Lung (tissue), 12 donors: ENCODE results near the gene RTN4IP1. TPM values are rescaled to one million over a fixed set of nuclear protein-coding genes. Genes with fewer than 3 reads are reported as not detected.

Source experiments
- ATAC-seq: fragments of 200-7000 bp; cut with Tn5 transposase; one replicate; pipeline ENCODE4 v1.9.1; 2020; ENCODE audit warnings: moderate number of reproducible peaks; ENCODE audit not compliant: insufficient read depth, low FRiP score
- DNase-seq, 3 donors: peaks; one replicate each; pipeline ENCODE4 v3.0.0-alpha.2; 2013 to 2017
- H3K27ac ChIP-seq, 2 donors: one replicate each; pipeline ENCODE4 v1.5.1; 2013; ENCODE audit warnings: mild to moderate bottlenecking in 2 of 2, moderate library complexity in 2 of 2, control low read depth in 1 of 2, inconsistent platforms in 1 of 2, low read depth in 1 of 2, low read length in 1 of 2
- H3K27me3 ChIP-seq, 3 donors: one replicate each; pipeline ENCODE4 v1.5.1; 2013; ENCODE audit warnings: low read length in 2 of 3; ENCODE audit not compliant: control insufficient read depth in 3 of 3, insufficient read depth in 3 of 3
- H3K36me3 ChIP-seq, 4 donors: one replicate each; pipeline ENCODE4 v1.5.1; 2013; ENCODE audit warnings: low read length in 4 of 4, mild to moderate bottlenecking in 1 of 4, moderate library complexity in 1 of 4; ENCODE audit not compliant: control insufficient read depth in 4 of 4, insufficient read depth in 4 of 4
- H3K4me1 ChIP-seq, 5 donors: one replicate each; pipeline ENCODE4 v1.5.1; 2013; ENCODE audit warnings: low read length in 5 of 5, mild to moderate bottlenecking in 2 of 5, moderate library complexity in 1 of 5; ENCODE audit not compliant: control insufficient read depth in 5 of 5, insufficient read depth in 5 of 5
- H3K4me3 ChIP-seq: one replicate; pipeline ENCODE4 v1.5.1; 2013; ENCODE audit warnings: mild to moderate bottlenecking, control low read depth, moderate library complexity
- H3K9ac ChIP-seq, 2 donors: one replicate each; pipeline ENCODE4 v1.5.1; 2013; ENCODE audit warnings: low read length in 2 of 2, control low read depth in 1 of 2; ENCODE audit not compliant: insufficient read depth in 1 of 2
- H3K9me3 ChIP-seq, 4 donors: one replicate each; pipeline ENCODE4 v1.5.1; 2013; ENCODE audit warnings: low read length in 3 of 4, mild to moderate bottlenecking in 1 of 4, moderate library complexity in 1 of 4; ENCODE audit not compliant: control insufficient read depth in 4 of 4, insufficient read depth in 3 of 4
- CTCF ChIP-seq: IDR thresholded peaks from 2 replicates; pipeline ENCODE4 v1.5.1; 2012; ENCODE audit warnings: mild to moderate bottlenecking; ENCODE audit errors: control extremely low read depth, extremely low read depth
- WGBS, 2 donors: extraction: QIAGEN DNeasy Blood & Tissue Kit; methylation state at CpG; one replicate each; pipeline ENCODE4 v1.1.7; 2013; 5-methylcytosine and 5-hydroxymethylcytosine counted together
- polyA plus RNA-seq, 2 donors: library from polyadenylated mRNA; stranded (reverse); fragments of 200-250 nt; gene quantifications; one replicate each; pipeline ENCODE4 v1.2.1, GENCODE V29; 2013
- total RNA-seq, 2 donors: library from RNA; depleted of rRNA in 1 of 2; stranded (reverse); fragments of >200 nt in 1 of 2; gene quantifications; one replicate each; pipeline ENCODE4 v1.2.1, GENCODE V29; 2014 to 2021
- donor health status: control.
- donor health status: control.
- donor health status: Bipolar disorder and iron deficiency.
- donor health status: healthy.
- donor health status: DM: yes; HTN: yes; CAD: no.

The RTN4IP1 gene
- total and polyA plus RNA-seq, 4 donors, result 2.8 to 5.6 (median 4.6) TPM

- H3K4me1 ChIP-seq, result no peaks in the 10 kb centered on the region
- H3K27me3 ChIP-seq, result no peaks in the 10 kb centered on the region
- no peaks in the 10 kb centered on the region for H3K9me3 ChIP-seq
- DNase-seq, result peak in 2 of 3 donors; percentile 14 to 42
- WGBS, 2 donors, result 3 to 14% methylated on average over 2 of the region's 2 CpGs
- H3K27ac ChIP-seq, result no peak overlapping the region
- no peak overlapping the region for H3K9ac ChIP-seq
- no peak for TF ChIP-seq CTCF
- peak; percentile 58 for ATAC-seq
- no peak overlapping the region for H3K4me3 ChIP-seq
- H3K36me3 ChIP-seq, result peaks cover 0 to 2% (median 0%) of the 10 kb centered on the region in 4 donors
Measured at GRCh38 chr6:106608080-106608668, 21.1 kb downstream of the RTN4IP1 start.

GRCh38 chr6:106600329-106600728 lies 29.0 kb downstream of the RTN4IP1 start:
- Histone ChIP-seq H3K4me1 (no peaks in the 10 kb centered on the region), H3K27me3 (no peaks in the 10 kb centered on the region), H3K27ac (no peak overlapping the region), H3K9me3 (no peaks in the 10 kb centered on the region), H3K4me3 (no peak overlapping the region), H3K9ac (no peak overlapping the region), H3K36me3 (peaks cover 0 to 4% (median 2%) of the 10 kb centered on the region in 4 donors)
- DNase-seq, result no peak
- WGBS, 2 donors, result 97% methylated on average over 2 of the region's 2 CpGs
- no peak for ATAC-seq
- no peak for TF ChIP-seq CTCF

- Histone ChIP-seq H3K27me3 (no peaks in the 10 kb centered on the region), H3K9ac (no peak overlapping the region), H3K4me3 (no peak overlapping the region), H3K4me1 (no peaks in the 10 kb centered on the region), H3K9me3 (no peaks in the 10 kb centered on the region), H3K36me3 (peaks cover 0 to 4% (median 2%) of the 10 kb centered on the region in 4 donors), H3K27ac (no peak overlapping the region)
- ATAC-seq (no peak), DNase-seq (no peak)
- WGBS, 2 donors, result 82 to 84% methylated on average over 2 of the region's 2 CpGs
- no peak for TF ChIP-seq CTCF
Measured at GRCh38 chr6:106599440-106599839, 29.9 kb downstream of the RTN4IP1 start.
